ENCODE data around the gene STAMBP. TPM values are rescaled to one million over a fixed set of nuclear protein-coding genes. Genes with fewer than 3 reads are reported as not detected.
A peak's percentile ranks its signal among the peaks of the same experiment; 100 is the strongest.

Gene STAMBP
- total and polyA plus RNA-seq, 9 of the 15 experiments (the other 6 are each of a cell fraction or from before 2014, with no cell fraction given): 36.9 to 75.2 (median 48.8) TPM

DNA sequence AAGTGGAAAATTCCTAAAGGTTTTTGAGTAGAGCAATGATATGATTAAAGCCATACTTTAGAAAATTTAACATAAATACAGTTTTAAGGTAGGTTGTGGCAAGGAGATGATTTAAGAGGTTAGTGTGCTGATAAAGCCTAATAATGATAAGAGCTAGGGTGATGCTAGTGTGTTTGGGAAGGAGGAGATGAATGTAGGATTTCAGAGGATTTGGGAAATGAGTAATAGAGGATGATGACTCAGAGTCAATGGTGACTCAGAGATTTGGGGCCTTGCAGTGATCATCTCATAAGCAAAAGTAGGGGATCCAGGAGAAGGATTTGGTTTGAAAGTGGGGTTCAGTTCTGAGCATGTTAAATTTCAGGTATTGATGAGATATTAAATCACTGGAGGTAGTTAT lies 23.3 kb downstream of the STAMBP start:
- Histone ChIP-seq H3K4me2 (ENCODE audit: insufficient read depth, low read length) (no peak overlapping the region), H3K27ac (ENCODE audit: extremely low read depth, low read depth, low read length) (peak overlapping the region; percentile 35; the same call in 1 of the 3 replicates), H2AFZ (ENCODE audit: low read depth, low read length) (no peak overlapping the region), H3K27me3 (ENCODE audit: control insufficient read depth in 2 of 2, insufficient read depth in 2 of 2, low read length in 2 of 2) (no peaks in the 10 kb centered on the region), H3K4me1 (replicated peaks in 1 of 2; ENCODE audit: control insufficient read depth in 2 of 2, insufficient read depth in 2 of 2, low read length in 2 of 2) (no peaks in the 10 kb centered on the region), H3K4me3 (no peak overlapping the region), H4K20me1 (replicated peaks; ENCODE audit: control insufficient read depth, insufficient read depth, low read length) (no peaks in the 10 kb centered on the region), H3K9me1 (ENCODE audit: control insufficient read depth, insufficient read depth, low read length) (no peaks in the 10 kb centered on the region), H3K36me3 (ENCODE audit: control insufficient read depth, insufficient read depth, low read length) (peaks cover 91% of the 10 kb centered on the region), H3K9me3 (replicated peaks; ENCODE audit: control insufficient read depth, insufficient read depth, low read depth, low read length) (no peaks in the 10 kb centered on the region), H3K79me2 (ENCODE audit: control insufficient read depth, insufficient read depth, low read length) (no peaks in the 10 kb centered on the region), H3K9ac (ENCODE audit: insufficient read depth in 1 of 2, low read depth in 2 of 2, low read length in 2 of 2) (no peak overlapping the region)
- ChIA-PET CTCF (ENCODE audit: low intra/inter-chr PET ratio) (no interaction called here), POLR2A (no interaction called here)
- in situ Hi-C loops (cut with MboI): no loop called here
- ATAC-seq (no peak), FAIRE-seq (no peak), DNase-seq (ENCODE audit: extremely low read depth in 1 of 4, low spot score in 3 of 4) (peak in 2 of 4 experiments; percentile 19 to 29)
- intact Hi-C loops (cut with micrococcal nuclease): no loop called here
- BruUV-seq (replicated peaks): no TSS peak
- TF ChIP-seq EZH2 (IDR thresholded peaks at IDR 0.05; ENCODE audit: borderline replicate concordance, low read depth, low read length): no peak
- TF ChIP-seq HDAC2 (IDR thresholded peaks at IDR 0.05): no peak
- TF ChIP-seq, protein P1, sequence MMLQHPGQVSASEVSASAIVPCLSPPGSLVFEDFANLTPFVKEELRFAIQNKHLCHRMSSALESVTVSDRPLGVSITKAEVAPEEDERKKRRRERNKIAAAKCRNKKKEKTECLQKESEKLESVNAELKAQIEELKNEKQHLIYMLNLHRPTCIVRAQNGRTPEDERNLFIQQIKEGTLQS (IDR thresholded peaks at IDR 0.05): peak; percentile 97
- TF ChIP-seq, protein P1 (CRISPR knock-in tag; conservative IDR thresholded peaks at IDR 0.05): no peak
- TF ChIP-seq ZNF263 (CRISPR knock-in tag; IDR thresholded peaks at IDR 0.05; ENCODE audit: borderline replicate concordance): no peak
- TF ChIP-seq CBX2 (IDR thresholded peaks at IDR 0.05; ENCODE audit: insufficient read depth, low read length, poor library complexity, severe bottlenecking): no peak
- TF ChIP-seq, protein P2, sequence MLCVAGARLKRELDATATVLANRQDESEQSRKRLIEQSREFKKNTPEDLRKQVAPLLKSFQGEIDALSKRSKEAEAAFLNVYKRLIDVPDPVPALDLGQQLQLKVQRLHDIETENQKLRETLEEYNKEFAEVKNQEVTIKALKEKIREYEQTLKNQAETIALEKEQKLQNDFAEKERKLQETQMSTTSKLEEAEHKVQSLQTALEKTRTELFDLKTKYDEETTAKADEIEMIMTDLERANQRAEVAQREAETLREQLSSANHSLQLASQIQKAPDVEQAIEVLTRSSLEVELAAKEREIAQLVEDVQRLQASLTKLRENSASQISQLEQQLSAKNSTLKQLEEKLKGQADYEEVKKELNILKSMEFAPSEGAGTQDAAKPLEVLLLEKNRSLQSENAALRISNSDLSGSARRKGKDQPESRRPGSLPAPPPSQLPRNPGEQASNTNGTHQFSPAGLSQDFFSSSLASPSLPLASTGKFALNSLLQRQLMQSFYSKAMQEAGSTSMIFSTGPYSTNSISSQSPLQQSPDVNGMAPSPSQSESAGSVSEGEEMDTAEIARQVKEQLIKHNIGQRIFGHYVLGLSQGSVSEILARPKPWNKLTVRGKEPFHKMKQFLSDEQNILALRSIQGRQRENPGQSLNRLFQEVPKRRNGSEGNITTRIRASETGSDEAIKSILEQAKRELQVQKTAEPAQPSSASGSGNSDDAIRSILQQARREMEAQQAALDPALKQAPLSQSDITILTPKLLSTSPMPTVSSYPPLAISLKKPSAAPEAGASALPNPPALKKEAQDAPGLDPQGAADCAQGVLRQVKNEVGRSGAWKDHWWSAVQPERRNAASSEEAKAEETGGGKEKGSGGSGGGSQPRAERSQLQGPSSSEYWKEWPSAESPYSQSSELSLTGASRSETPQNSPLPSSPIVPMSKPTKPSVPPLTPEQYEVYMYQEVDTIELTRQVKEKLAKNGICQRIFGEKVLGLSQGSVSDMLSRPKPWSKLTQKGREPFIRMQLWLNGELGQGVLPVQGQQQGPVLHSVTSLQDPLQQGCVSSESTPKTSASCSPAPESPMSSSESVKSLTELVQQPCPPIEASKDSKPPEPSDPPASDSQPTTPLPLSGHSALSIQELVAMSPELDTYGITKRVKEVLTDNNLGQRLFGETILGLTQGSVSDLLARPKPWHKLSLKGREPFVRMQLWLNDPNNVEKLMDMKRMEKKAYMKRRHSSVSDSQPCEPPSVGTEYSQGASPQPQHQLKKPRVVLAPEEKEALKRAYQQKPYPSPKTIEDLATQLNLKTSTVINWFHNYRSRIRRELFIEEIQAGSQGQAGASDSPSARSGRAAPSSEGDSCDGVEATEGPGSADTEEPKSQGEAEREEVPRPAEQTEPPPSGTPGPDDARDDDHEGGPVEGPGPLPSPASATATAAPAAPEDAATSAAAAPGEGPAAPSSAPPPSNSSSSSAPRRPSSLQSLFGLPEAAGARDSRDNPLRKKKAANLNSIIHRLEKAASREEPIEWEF (CRISPR knock-in tag; IDR thresholded peaks at IDR 0.05): no peak
- no peak; the same call in 1 of the 2 replicates for TF ChIP-seq EHMT2 (IDR thresholded peaks at IDR 0.05)
- TF ChIP-seq STAT5A (IDR thresholded peaks at IDR 0.05; ENCODE audit: borderline replicate concordance, low read length): no peak
- no peak for TF ChIP-seq MXI1 (IDR thresholded peaks at IDR 0.05; ENCODE audit: low read depth, low read length)
- TF ChIP-seq, protein P3, sequence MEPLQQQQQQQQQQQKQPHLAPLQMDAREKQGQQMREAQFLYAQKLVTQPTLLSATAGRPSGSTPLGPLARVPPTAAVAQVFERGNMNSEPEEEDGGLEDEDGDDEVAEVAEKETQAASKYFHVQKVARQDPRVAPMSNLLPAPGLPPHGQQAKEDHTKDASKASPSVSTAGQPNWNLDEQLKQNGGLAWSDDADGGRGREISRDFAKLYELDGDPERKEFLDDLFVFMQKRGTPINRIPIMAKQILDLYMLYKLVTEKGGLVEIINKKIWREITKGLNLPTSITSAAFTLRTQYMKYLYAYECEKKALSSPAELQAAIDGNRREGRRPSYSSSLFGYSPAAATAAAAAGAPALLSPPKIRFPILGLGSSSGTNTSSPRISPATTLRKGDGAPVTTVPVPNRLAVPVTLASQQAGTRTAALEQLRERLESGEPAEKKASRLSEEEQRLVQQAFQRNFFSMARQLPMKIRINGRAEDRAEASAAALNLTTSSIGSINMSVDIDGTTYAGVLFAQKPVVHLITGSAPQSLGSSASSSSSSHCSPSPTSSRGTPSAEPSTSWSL (CRISPR knock-in tag; IDR thresholded peaks at IDR 0.05; ENCODE audit: borderline replicate concordance): no peak
- TF ChIP-seq FOS (IDR thresholded peaks at IDR 0.05; ENCODE audit: extremely low read depth, insufficient read length): peak; percentile 65
- TF ChIP-seq ZNF316 (IDR thresholded peaks at IDR 0.05): peak; percentile 28; the same call in 1 of the 2 replicates
- TF ChIP-seq KLF1 (tag; IDR thresholded peaks at IDR 0.05): no peak
